GM12878 (cell line): ENCODE data around the gene PHACTR1. TPM values are rescaled to one million over a fixed set of nuclear protein-coding genes. Genes with fewer than 3 reads are reported as not detected.

Source experiments
- ATAC-seq: fragments of 200-7000 bp; cut with Tn5 transposase; 3 replicates; pipeline ENCODE4 v1.9.1; 2020; ENCODE audit warnings: mild to moderate bottlenecking, moderate library complexity
- BruUV-seq: library from RNA; stranded (reverse); fragments of 400-500 nt; replicated peaks from 2 replicates; lab custom pipeline; 2021; lab: Mats Ljungman, UMichigan
- CTCF ChIA-PET: fragments of 300-600 bp; sonication (Branson Sonifier 250); formaldehyde crosslinking; extraction: SDS; loops from one replicate; lab custom pipeline; 2021; ENCODE audit warnings: inconsistent platforms; lab: Yijun Ruan, JAX
- POLR2A ChIA-PET: fragments of 350-600 bp; formaldehyde crosslinking; extraction: SDS; loops from one replicate; lab custom pipeline; 2021; ENCODE audit warnings: inconsistent platforms; lab: Charles Lee
- RAD21 ChIA-PET: fragments of 300-600 bp; sonication (Branson Sonifier 250); formaldehyde crosslinking; loops from one replicate; lab custom pipeline; 2023; ENCODE audit warnings: antibody characterized with exemption; ENCODE audit not compliant: unreplicated experiment; lab: Charles Lee
- SMC1A ChIA-PET: fragments of 300-600 bp; sonication (Branson Sonifier 250); formaldehyde crosslinking; loops from one replicate; lab custom pipeline; 2023; ENCODE audit not compliant: unreplicated experiment, uncharacterized antibody; lab: Charles Lee
- DNase-seq: peaks from one replicate; pipeline ENCODE4 v3.0.0-alpha.2; 2011; ENCODE audit warnings: low read depth, low spot score
- FAIRE-seq: peaks from 3 replicates; lab custom pipeline; 2011; peaks lifted over from hg19 to GRCh38; lab: Jason Lieb, UNC
- H2AFZ ChIP-seq: 2 replicates; pipeline ENCODE4 v1.6.0; 2011; ENCODE audit warnings: low read depth, low read length, control low read depth; ENCODE audit not compliant: control insufficient read depth
- H3K27ac ChIP-seq: 2 replicates; pipeline ENCODE4 v1.5.1; 2011; ENCODE audit warnings: control low read depth; ENCODE audit not compliant: control insufficient read depth, insufficient read depth
- H3K27me3 ChIP-seq, 2 experiments: replicated peaks in 1 of 2; 2 replicates each; pipeline versions ENCODE4 v1.6.0 to v1.6.1; 2011; ENCODE audit warnings: low read length in 1 of 2; ENCODE audit not compliant: control insufficient read depth in 2 of 2, insufficient read depth in 2 of 2
- H3K36me3 ChIP-seq, 2 experiments: 2 replicates each; pipeline ENCODE4 v1.5.1; 2011; ENCODE audit warnings: low read length in 1 of 2; ENCODE audit not compliant: control insufficient read depth in 2 of 2, insufficient read depth in 2 of 2
- H3K4me1 ChIP-seq: 2 replicates; pipeline ENCODE4 v1.6.1; 2011; ENCODE audit warnings: mild to moderate bottlenecking, low read length, moderate library complexity, mixed read lengths; ENCODE audit not compliant: control insufficient read depth, insufficient read depth
- H3K4me2 ChIP-seq: 2 replicates; pipeline ENCODE4 v1.6.0; 2011; ENCODE audit warnings: control low read depth; ENCODE audit not compliant: control insufficient read depth, insufficient read depth
- H3K4me3 ChIP-seq: fragments of 200-600 bp; sonication (generic); 2 replicates; pipeline ENCODE4 v1.5.1; 2016
- H3K79me2 ChIP-seq: 2 replicates; pipeline ENCODE4 v1.6.0; 2011; ENCODE audit warnings: low read length; ENCODE audit not compliant: control insufficient read depth, insufficient read depth
- H3K9ac ChIP-seq: 2 replicates; pipeline ENCODE4 v1.8.0; 2011; ENCODE audit warnings: low read length, control low read depth, mixed read lengths; ENCODE audit not compliant: control insufficient read depth, insufficient read depth
- H3K9me3 ChIP-seq: replicated peaks from 3 replicates; pipeline ENCODE4 v1.5.1; 2011; ENCODE audit warnings: mild to moderate bottlenecking, low read length; ENCODE audit not compliant: control insufficient read depth, insufficient read depth
- H4K20me1 ChIP-seq: 2 replicates; pipeline ENCODE4 v1.6.0; 2011; ENCODE audit not compliant: control insufficient read depth, insufficient read depth
- CHD2 ChIP-seq: IDR thresholded peaks from 2 replicates; pipeline ENCODE4 v1.6.1; 2011; ENCODE audit warnings: low read depth, low read length, improper control_type of control experiment, borderline replicate concordance
- IKZF1 ChIP-seq: fragments of 450-650 bp; conservative IDR thresholded peaks from 2 replicates; pipeline ENCODE4 v1.6.1; 2017; ENCODE audit warnings: antibody characterized with exemption, mild to moderate bottlenecking
- JUNB ChIP-seq: IDR thresholded peaks from 2 replicates; pipeline ENCODE4 v1.6.1; 2016; ENCODE audit warnings: antibody characterized with exemption, mild to moderate bottlenecking
- KLF5 ChIP-seq: fragments of 450-650 bp; IDR thresholded peaks from 2 replicates; pipeline ENCODE4 v1.6.1; 2014; ENCODE audit warnings: mild to moderate bottlenecking; ENCODE audit not compliant: partially characterized antibody
- LARP7 ChIP-seq: fragments of 450-650 bp; IDR thresholded peaks from 2 replicates; pipeline ENCODE4 v1.6.1; 2017; ENCODE audit warnings: mild to moderate bottlenecking
- MTA2 ChIP-seq: fragments of 450-650 bp; IDR thresholded peaks from 2 replicates; pipeline ENCODE4 v1.6.1; 2016; ENCODE audit warnings: low read depth, mild to moderate bottlenecking, moderate library complexity
- MXI1 ChIP-seq: fragments of 150-350 bp; IDR thresholded peaks from 2 replicates; pipeline ENCODE4 v1.6.1; 2011; ENCODE audit warnings: low read depth, mild to moderate bottlenecking, inconsistent platforms, low read length, improper control_type of control experiment
- NFIC ChIP-seq: IDR thresholded peaks from 2 replicates; pipeline ENCODE4 v1.6.1; 2012; ENCODE audit warnings: low read depth, mild to moderate bottlenecking, inconsistent platforms, low read length, moderate library complexity
- NFYA ChIP-seq: IDR thresholded peaks from 2 replicates; pipeline ENCODE4 v1.6.1; 2011; ENCODE audit warnings: low read depth, mild to moderate bottlenecking, low read length, improper control_type of control experiment, borderline replicate concordance
- PML ChIP-seq: IDR thresholded peaks from 2 replicates; pipeline ENCODE4 v1.6.1; 2012; ENCODE audit warnings: low read length, inconsistent platforms
- POLR2AphosphoS5 ChIP-seq: IDR thresholded peaks from 2 replicates; pipeline ENCODE4 v1.6.1; 2011; ENCODE audit warnings: mild to moderate bottlenecking, low read length, inconsistent platforms
- RAD51 ChIP-seq: fragments of 450-650 bp; IDR thresholded peaks from 2 replicates; pipeline ENCODE4 v1.6.1; 2016; ENCODE audit warnings: moderate library complexity, mild to moderate bottlenecking, inconsistent platforms
- SIX5 ChIP-seq: IDR thresholded peaks from 2 replicates; pipeline ENCODE4 v1.6.1; 2011; ENCODE audit warnings: mild to moderate bottlenecking, low read depth, low read length, moderate library complexity; ENCODE audit not compliant: severe bottlenecking
- SMARCA5 ChIP-seq: fragments of 450-650 bp; IDR thresholded peaks from 2 replicates; pipeline ENCODE4 v1.6.1; 2017; ENCODE audit warnings: mild to moderate bottlenecking
- TAF1 ChIP-seq: IDR thresholded peaks from 2 replicates; pipeline ENCODE4 v1.6.1; 2011; ENCODE audit warnings: mild to moderate bottlenecking, low read depth, low read length, borderline replicate concordance
- YY1 ChIP-seq: IDR thresholded peaks from 2 replicates; pipeline ENCODE4 v1.6.1; 2011; ENCODE audit warnings: low read depth, mild to moderate bottlenecking, low read length
- WGBS: methylation state at CpG from one replicate; pipeline ENCODE4 v1.1.6; 2016; ENCODE audit warnings: low lambda C conversion rate; ENCODE audit not compliant: insufficient replicate concordance, insufficient coverage; ENCODE audit errors: missing lambda C conversion rate; 5-methylcytosine and 5-hydroxymethylcytosine counted together
- in situ Hi-C: fragments of 300-500 bp; cut with MboI; formaldehyde crosslinking; loops from 9 replicates; pipeline ENCODE4 v1.14.3; 2018; ENCODE audit warnings: mixed read lengths
- intact Hi-C: fragments of 100-400 bp; cut with micrococcal nuclease; formaldehyde crosslinking; loops from one replicate; pipeline ENCODE4 v1.14.2; 2022; ENCODE audit not compliant: unreplicated experiment
- polyA plus RNA-seq, 11 experiments: library from polyadenylated mRNA; depleted of rRNA in 4 of 11; unstranded in 6 of 11; stranded (reverse) in 5 of 11; fragments of >200 nt; fragmentation: Nextera tagmentation in 4 of 11; fragmentation: Illumina TruSeq in 1 of 11; extraction: Ambion mirVana in 4 of 11; extraction: Trizol in 1 of 11; gene quantifications; 1 replicate in 1 of 11; 2 replicates in 10 of 11; pipeline versions ENCODE4 v1.2.1 to v1.2.3, GENCODE V29; 2011 to 2016; ENCODE audit warnings: inconsistent platforms in 2 of 11, missing spikeins in 2 of 11, low read depth in 1 of 11
- total RNA-seq, 4 experiments: library from RNA; depleted of rRNA in 3 of 4; stranded (reverse); fragments of >200 nt in 3 of 4; fragmentation: Illumina TruSeq in 1 of 4; extraction: Trizol in 1 of 4; gene quantifications; 2 replicates each; pipeline versions ENCODE4 v1.2.1 to v1.2.3, GENCODE V29; 2013 to 2021

The PHACTR1 gene
- total and polyA plus RNA-seq, 10 of the 15 experiments (the other 5 are each of a cell fraction or from before 2014, with no cell fraction given) = 34.2 to 94.6 (median 62.3) TPM

DNA sequence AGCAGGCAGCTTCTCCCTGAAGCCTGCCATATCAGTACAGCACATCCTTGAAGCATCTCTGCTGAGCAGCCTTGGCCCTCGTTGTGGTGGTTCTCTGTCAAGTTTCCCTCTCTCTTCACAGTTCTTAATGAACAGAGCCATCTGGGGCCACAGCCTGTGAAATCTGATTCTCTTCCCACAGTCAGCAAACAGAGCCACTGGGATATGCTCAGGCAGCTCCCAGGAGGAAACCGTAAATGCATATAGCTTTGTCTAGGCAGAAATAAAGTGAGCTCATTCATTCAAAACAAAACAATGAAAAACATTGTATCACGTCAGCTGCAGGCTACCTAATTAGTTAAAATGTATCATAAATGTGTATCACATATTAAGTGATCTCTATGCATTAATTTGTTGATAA, 531.5 kb downstream of the PHACTR1 start:
- Histone ChIP-seq H3K9ac (no peak overlapping the region), H3K27ac (no peak overlapping the region), H3K4me1 (no peaks in the 10 kb centered on the region), H3K36me3 (no peaks in the 10 kb centered on the region), H4K20me1 (no peaks in the 10 kb centered on the region), H2AFZ (no peak overlapping the region), H3K79me2 (no peaks in the 10 kb centered on the region)
- CTCF ChIA-PET = no interaction called here
- SMC1A ChIA-PET = interaction anchor here (0.6 to 2.5 kb wide), 6 partner anchors 8 to 911 kb away, joined by 3 to 11 read pairs (median 4); no protein-coding TSS in a partner anchor
- RAD21 ChIA-PET = interaction anchor here (1.4 kb wide), 1 partner anchor 81 kb away, joined by 3 read pairs; no protein-coding TSS in a partner anchor
- whole genome bisulfite sequencing = 67% methylated on average over 3 of the region's 3 CpGs
- in situ Hi-C loops (no loop called here), intact Hi-C loops (no loop called here)
- no peak for ATAC-seq
- no peak for TF ChIP-seq POLR2AphosphoS5
- no peak for TF ChIP-seq PML
- TF ChIP-seq NFIC = no peak
- no peak for TF ChIP-seq KLF5
- TF ChIP-seq JUNB = no peak
- no peak for TF ChIP-seq IKZF1
- no peak for TF ChIP-seq SIX5
- TF ChIP-seq YY1 = no peak
- TF ChIP-seq SMARCA5 = no peak
- no peak for TF ChIP-seq RAD51
- no peak for TF ChIP-seq NFYA
- no peak for TF ChIP-seq CHD2
- TF ChIP-seq MTA2 = no peak
- no peak for TF ChIP-seq TAF1
- no peak for TF ChIP-seq MXI1
- no peak for TF ChIP-seq LARP7
- TF ChIP-seq, all 136 proteins: peak for 0
- H3K4me2 ChIP-seq = no peak overlapping the region
- peaks cover 4% of the 10 kb centered on the region; the same call in 1 of the 3 replicates for H3K9me3 ChIP-seq
- DNase-seq = no peak
- BruUV-seq = no TSS peak
- POLR2A ChIA-PET = no interaction called here
- no peaks in the 10 kb centered on the region for H3K27me3 ChIP-seq
- H3K4me3 ChIP-seq = no peak overlapping the region
- no peak for FAIRE-seq
